Vagina (tissue), 2 donors: ENCODE results near the gene DGKB. TPM values are rescaled to one million over a fixed set of nuclear protein-coding genes. Genes with fewer than 3 reads are reported as not detected.

ENCODE experiments used
- DNase-seq, 2 donors: peaks; one replicate each; pipeline ENCODE4 v3.0.0-alpha.2; 2017; ENCODE audit errors: extremely low spot score in 2 of 2
- H3K27ac ChIP-seq: fragments of 200-600 bp; sonication (generic); one replicate; pipeline ENCODE4 v1.5.1; 2019
- H3K27me3 ChIP-seq: fragments of 200-600 bp; sonication (generic); one replicate; pipeline ENCODE4 v1.5.1; 2019
- H3K36me3 ChIP-seq, 2 donors: fragments of 200-600 bp; sonication (generic); one replicate each; pipeline ENCODE4 v1.5.1; 2017 to 2019
- H3K4me1 ChIP-seq: fragments of 200-600 bp; sonication (generic); one replicate; pipeline ENCODE4 v1.5.1; 2019
- H3K4me3 ChIP-seq, 2 donors: fragments of 200-600 bp; sonication (generic); 1 replicate in 1 of 2; 2 replicates in 1 of 2; pipeline ENCODE4 v1.5.1; 2016 to 2019
- H3K9me3 ChIP-seq: fragments of 200-600 bp; sonication (generic); one replicate; pipeline ENCODE4 v1.5.1; 2019
- CTCF ChIP-seq, 3 experiments: fragments of 450-650 bp in 2 of 3; fragments of 200-600 bp in 1 of 3; sonication (generic) in 1 of 3; IDR thresholded peaks; one replicate each; pipeline ENCODE4 v1.5.1; 2017 to 2019; ENCODE audit warnings: antibody characterized with exemption in 3 of 3, mild to moderate bottlenecking in 2 of 3, moderate library complexity in 2 of 3
- POLR2A ChIP-seq, 2 donors: fragments of 450-650 bp; IDR thresholded peaks; one replicate each; pipeline ENCODE4 v1.6.1; 2017; ENCODE audit warnings: antibody characterized with exemption in 2 of 2, mild to moderate bottlenecking in 2 of 2, moderate library complexity in 2 of 2
- POLR2AphosphoS5 ChIP-seq, 2 donors: sonication (generic); formaldehyde crosslinking; IDR thresholded peaks; one replicate each; pipeline ENCODE4 v1.9.0; 2017; ENCODE audit warnings: antibody characterized with exemption in 2 of 2, mild to moderate bottlenecking in 2 of 2, low read depth in 1 of 2; ENCODE audit not compliant: insufficient read depth in 1 of 2
- intact Hi-C: fragments of 100-400 bp; cut with DNase I; formaldehyde crosslinking; loops from one replicate; pipeline ENCODE4 v1.15.1; 2023
- total RNA-seq: library from RNA; depleted of rRNA; stranded (reverse); fragments of >200 nt; gene quantifications from one replicate; pipeline ENCODE4 v1.2.3, GENCODE V29; 2016

The DGKB gene
- total RNA-seq, 1 donor from 2014 or later: 2.2 TPM

DNA sequence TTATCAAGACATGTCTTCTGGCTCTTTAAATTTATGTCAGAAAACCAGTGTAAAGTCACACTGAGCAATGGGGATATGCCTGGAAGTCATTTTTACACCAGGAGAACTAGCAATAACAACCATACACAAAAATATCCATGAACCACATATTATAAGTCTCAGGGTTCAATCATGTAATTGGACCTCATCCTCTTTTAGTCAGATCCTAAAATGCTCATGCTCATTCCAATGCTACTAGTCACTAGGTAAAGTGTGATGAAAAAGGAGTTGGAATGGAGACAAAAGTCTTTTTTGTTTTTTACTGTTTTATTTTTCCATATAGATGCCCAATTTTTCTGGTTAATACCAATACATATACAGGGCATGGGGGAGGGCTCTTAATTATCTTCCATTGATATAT is 306.1 kb downstream of the DGKB start:
- DNase-seq: no peak
- Histone ChIP-seq H3K4me3 (no peak overlapping the region), H3K27ac (no peak overlapping the region), H3K9me3 (no peaks in the 10 kb centered on the region), H3K27me3 (no peaks in the 10 kb centered on the region), H3K4me1 (no peaks in the 10 kb centered on the region), H3K36me3 (no peaks in the 10 kb centered on the region)
- TF ChIP-seq POLR2AphosphoS5 (IDR thresholded peaks at IDR 0.05; ENCODE audit: insufficient read depth in 1 of 2, low read depth in 1 of 2): no peak
- no peak for TF ChIP-seq POLR2A (IDR thresholded peaks at IDR 0.05)
- intact Hi-C loops: no loop called here

DNA sequence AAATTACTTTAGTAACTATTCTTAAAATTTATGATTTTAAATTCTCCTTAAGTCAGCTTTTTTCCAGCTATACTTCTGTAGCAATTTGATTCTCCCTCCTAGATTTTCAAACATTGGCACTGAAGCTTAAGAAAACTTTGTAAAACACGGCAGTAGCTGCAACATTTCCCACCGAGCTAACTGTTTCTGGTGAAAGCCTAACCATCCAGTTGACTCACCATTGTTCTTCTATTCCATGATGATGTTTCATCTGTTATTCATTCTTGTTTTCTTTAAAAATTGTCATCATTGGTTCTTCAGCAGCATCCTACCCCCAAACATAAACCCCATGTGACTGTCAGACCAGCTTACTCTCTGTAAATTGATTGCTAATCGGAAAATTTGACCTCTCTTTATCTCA is 312.3 kb downstream of the DGKB start:
- Histone ChIP-seq H3K4me1 (no peaks in the 10 kb centered on the region), H3K9me3 (no peaks in the 10 kb centered on the region), H3K4me3 (no peak overlapping the region), H3K27me3 (no peaks in the 10 kb centered on the region), H3K36me3 (no peaks in the 10 kb centered on the region), H3K27ac (no peak overlapping the region)
- intact Hi-C loops: no loop called here
- no peak for DNase-seq
- TF ChIP-seq POLR2A (IDR thresholded peaks at IDR 0.05) (no peak), CTCF (IDR thresholded peaks at IDR 0.05) (no peak), POLR2AphosphoS5 (IDR thresholded peaks at IDR 0.05; ENCODE audit: insufficient read depth in 1 of 2, low read depth in 1 of 2) (no peak)

- Histone ChIP-seq H3K4me1 (no peaks in the 10 kb centered on the region), H3K36me3 (no peaks in the 10 kb centered on the region), H3K4me3 (no peak overlapping the region), H3K27ac (no peak overlapping the region), H3K9me3 (no peaks in the 10 kb centered on the region), H3K27me3 (no peaks in the 10 kb centered on the region)
- no peak for DNase-seq
- intact Hi-C loops: no loop called here
- TF ChIP-seq POLR2A (IDR thresholded peaks at IDR 0.05) (no peak), CTCF (IDR thresholded peaks at IDR 0.05) (no peak), POLR2AphosphoS5 (IDR thresholded peaks at IDR 0.05; ENCODE audit: insufficient read depth in 1 of 2, low read depth in 1 of 2) (no peak)
Measured at GRCh38 chr7:14585232-14585631, 317.3 kb downstream of the DGKB start.

DNA sequence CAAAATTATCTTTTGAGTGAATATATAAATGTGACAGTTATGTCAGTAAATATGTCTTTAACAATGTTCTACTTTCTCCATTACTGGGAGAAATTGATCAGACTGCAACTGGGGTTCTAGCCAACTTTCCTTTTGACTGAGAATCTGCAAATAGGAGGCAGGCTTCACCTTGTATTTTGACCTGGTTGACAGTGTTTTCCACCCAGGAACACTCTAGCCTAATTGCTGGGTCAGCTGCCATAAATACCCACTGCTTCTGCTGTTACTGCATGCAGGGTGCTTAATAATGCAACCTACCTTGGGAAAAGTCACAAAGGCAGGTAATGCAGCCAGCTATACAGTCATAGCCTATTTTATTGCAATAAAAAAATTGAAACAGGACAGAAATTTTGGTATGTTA is 319.0 kb downstream of the DGKB start:
- Histone ChIP-seq H3K4me1 (no peaks in the 10 kb centered on the region), H3K9me3 (no peaks in the 10 kb centered on the region), H3K27ac (no peak overlapping the region), H3K27me3 (no peaks in the 10 kb centered on the region), H3K36me3 (no peaks in the 10 kb centered on the region), H3K4me3 (no peak overlapping the region)
- intact Hi-C loops: no loop called here
- DNase-seq: no peak
- TF ChIP-seq CTCF (IDR thresholded peaks at IDR 0.05) (no peak), POLR2A (IDR thresholded peaks at IDR 0.05) (no peak), POLR2AphosphoS5 (IDR thresholded peaks at IDR 0.05; ENCODE audit: insufficient read depth in 1 of 2, low read depth in 1 of 2) (no peak)

DNA sequence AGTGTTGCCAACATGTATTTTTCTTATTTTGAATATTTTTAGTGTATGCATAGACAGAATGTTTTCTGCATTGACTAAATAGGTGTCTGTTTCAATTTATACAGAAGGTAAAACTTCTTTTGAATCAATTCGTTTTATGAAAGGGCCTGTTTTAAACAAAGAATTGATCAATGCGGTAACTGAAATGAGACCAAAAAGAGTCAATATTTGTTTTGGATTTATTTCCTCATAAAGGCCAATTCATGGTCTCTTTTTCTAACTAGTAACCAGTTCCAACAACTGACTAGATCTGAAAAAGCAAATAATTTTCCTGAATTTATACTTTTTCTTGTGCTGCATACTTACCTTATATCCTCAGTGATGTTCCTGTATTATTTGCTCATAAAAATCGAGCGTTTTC is 320.5 kb downstream of the DGKB start:
- intact Hi-C loops: no loop called here
- H3K36me3 ChIP-seq: no peaks in the 10 kb centered on the region
- H3K27me3 ChIP-seq: no peaks in the 10 kb centered on the region
- no peaks in the 10 kb centered on the region for H3K9me3 ChIP-seq
- H3K4me1 ChIP-seq: no peaks in the 10 kb centered on the region
- H3K27ac ChIP-seq: no peak overlapping the region
- TF ChIP-seq POLR2A (IDR thresholded peaks at IDR 0.05) (no peak), CTCF (IDR thresholded peaks at IDR 0.05) (no peak), POLR2AphosphoS5 (IDR thresholded peaks at IDR 0.05; ENCODE audit: insufficient read depth in 1 of 2, low read depth in 1 of 2) (no peak)
- no peak overlapping the region for H3K4me3 ChIP-seq
- no peak for DNase-seq

DNA sequence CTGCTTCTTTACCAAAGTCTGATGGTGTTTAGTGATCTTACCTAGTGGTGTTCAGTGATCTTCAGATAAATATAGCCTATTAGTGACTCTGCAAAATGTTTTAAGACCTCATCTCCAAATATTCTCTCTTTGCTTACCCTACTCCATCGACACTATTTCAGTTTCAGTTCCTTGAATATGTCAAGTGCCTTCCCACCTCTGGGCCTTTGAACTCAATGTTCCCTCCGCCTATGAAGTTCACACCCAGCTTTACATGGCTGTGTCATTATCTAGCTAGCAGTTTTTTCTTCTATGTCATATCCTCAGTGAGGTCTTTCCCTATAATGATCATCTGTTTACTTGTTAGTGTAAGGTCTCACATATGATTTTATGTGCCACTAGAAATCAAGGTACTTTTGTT is 322.6 kb downstream of the DGKB start:
- intact Hi-C loops: no loop called here
- Histone ChIP-seq H3K4me1 (no peaks in the 10 kb centered on the region), H3K4me3 (no peak overlapping the region), H3K9me3 (no peaks in the 10 kb centered on the region), H3K27ac (no peak overlapping the region), H3K27me3 (no peaks in the 10 kb centered on the region), H3K36me3 (no peaks in the 10 kb centered on the region)
- no peak for DNase-seq
- no peak for TF ChIP-seq POLR2A (IDR thresholded peaks at IDR 0.05)
- no peak for TF ChIP-seq POLR2AphosphoS5 (IDR thresholded peaks at IDR 0.05; ENCODE audit: insufficient read depth in 1 of 2, low read depth in 1 of 2)
- TF ChIP-seq CTCF (IDR thresholded peaks at IDR 0.05): no peak
